ENCODE data around the gene CAPZB.

DNA sequence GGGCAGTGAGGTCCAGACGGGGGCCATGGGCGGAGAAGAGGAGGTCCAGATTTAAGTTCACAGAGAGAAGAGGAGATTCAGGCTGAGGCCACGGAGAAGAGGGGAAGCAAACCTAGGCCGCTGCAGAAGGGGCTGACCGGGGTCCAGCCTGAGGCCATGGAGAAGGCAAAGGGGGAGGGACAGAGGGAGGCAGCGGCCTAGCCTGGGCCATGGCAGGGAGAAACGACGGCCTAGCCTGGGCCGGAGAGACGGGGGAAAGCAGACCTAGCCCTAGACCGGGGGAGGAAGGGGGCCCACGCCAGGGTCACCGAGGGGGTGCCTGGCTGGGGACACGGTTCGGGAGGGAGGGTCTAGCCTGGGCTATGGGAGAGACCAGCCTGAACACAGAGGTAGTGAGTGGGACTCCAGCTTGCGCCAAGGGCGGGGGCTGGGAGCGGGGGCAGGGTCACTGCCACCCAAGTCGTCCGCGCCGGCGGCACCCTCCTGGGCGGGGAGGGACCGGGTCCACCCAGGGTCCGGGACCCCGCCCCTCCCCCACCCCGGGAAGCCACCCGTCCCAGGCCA lies 459 bp downstream of the CAPZB start:
- no peak for TF ChIP-seq POLR2AphosphoS5 (IDR thresholded peaks at IDR 0.05; ENCODE audit: low read depth)
- TF ChIP-seq, protein P1, sequence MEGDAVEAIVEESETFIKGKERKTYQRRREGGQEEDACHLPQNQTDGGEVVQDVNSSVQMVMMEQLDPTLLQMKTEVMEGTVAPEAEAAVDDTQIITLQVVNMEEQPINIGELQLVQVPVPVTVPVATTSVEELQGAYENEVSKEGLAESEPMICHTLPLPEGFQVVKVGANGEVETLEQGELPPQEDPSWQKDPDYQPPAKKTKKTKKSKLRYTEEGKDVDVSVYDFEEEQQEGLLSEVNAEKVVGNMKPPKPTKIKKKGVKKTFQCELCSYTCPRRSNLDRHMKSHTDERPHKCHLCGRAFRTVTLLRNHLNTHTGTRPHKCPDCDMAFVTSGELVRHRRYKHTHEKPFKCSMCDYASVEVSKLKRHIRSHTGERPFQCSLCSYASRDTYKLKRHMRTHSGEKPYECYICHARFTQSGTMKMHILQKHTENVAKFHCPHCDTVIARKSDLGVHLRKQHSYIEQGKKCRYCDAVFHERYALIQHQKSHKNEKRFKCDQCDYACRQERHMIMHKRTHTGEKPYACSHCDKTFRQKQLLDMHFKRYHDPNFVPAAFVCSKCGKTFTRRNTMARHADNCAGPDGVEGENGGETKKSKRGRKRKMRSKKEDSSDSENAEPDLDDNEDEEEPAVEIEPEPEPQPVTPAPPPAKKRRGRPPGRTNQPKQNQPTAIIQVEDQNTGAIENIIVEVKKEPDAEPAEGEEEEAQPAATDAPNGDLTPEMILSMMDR (IDR thresholded peaks at IDR 0.05; ENCODE audit: insufficient read depth, low read length) = no peak
